Uterus (tissue), 4 donors: ENCODE data around the gene DCTN3. TPM values are rescaled to one million over a fixed set of nuclear protein-coding genes. Genes with fewer than 3 reads are reported as not detected.

Source experiments
- DNase-seq, 2 donors: peaks; one replicate each; pipeline ENCODE4 v3.0.0-alpha.2; 2019 to 2020
- H3K27ac ChIP-seq, 2 donors: fragments of 200-600 bp; sonication (generic); 1 replicate in 1 of 2; 2 replicates in 1 of 2; pipeline ENCODE4 v1.5.1; 2016 to 2018
- H3K27me3 ChIP-seq, 2 donors: fragments of 200-600 bp; sonication (generic); one replicate each; pipeline ENCODE4 v1.5.1; 2018 to 2019; ENCODE audit warnings: control low read depth in 1 of 2
- H3K36me3 ChIP-seq, 2 donors: fragments of 200-600 bp; sonication (generic); one replicate each; pipeline ENCODE4 v1.5.1; 2019; ENCODE audit warnings: control low read depth in 1 of 2
- H3K4me1 ChIP-seq, 2 donors: fragments of 200-600 bp; sonication (generic); one replicate each; pipeline ENCODE4 v1.5.1; 2018 to 2019; ENCODE audit warnings: control low read depth in 1 of 2
- H3K4me3 ChIP-seq, 2 donors: fragments of 200-600 bp; sonication (generic); 1 replicate in 1 of 2; 2 replicates in 1 of 2; pipeline ENCODE4 v1.5.1; 2018 to 2019; ENCODE audit warnings: mild to moderate bottlenecking in 1 of 2
- H3K9me3 ChIP-seq, 2 donors: fragments of 200-600 bp; sonication (generic); one replicate each; pipeline ENCODE4 v1.5.1; 2019; ENCODE audit warnings: control low read depth in 1 of 2
- POLR2A ChIP-seq, 2 donors: fragments of 450-650 bp; IDR thresholded peaks; one replicate each; pipeline ENCODE4 v1.6.1; 2016; ENCODE audit warnings: antibody characterized with exemption in 2 of 2, mild to moderate bottlenecking in 1 of 2, moderate library complexity in 1 of 2
- intact Hi-C: fragments of 100-400 bp; cut with DNase I; formaldehyde crosslinking; loops from one replicate; pipeline ENCODE4 v1.15.1; 2023; ENCODE audit warnings: low total_unique reads
- total RNA-seq, 4 donors: library from RNA; depleted of rRNA in 3 of 4; stranded (reverse); fragments of >200 nt in 3 of 4; gene quantifications; one replicate each; pipeline versions ENCODE4 v1.1.0 to v1.2.4, GENCODE V29; 2014 to 2023
- TF ChIP-seq, protein P1 (sequence below), 4 experiments: fragments of 200-600 bp in 2 of 4; fragments of 450-650 bp in 2 of 4; sonication (generic) in 2 of 4; IDR thresholded peaks; one replicate each; pipeline ENCODE4 v1.5.1; 2016 to 2019; ENCODE audit warnings: antibody characterized with exemption in 4 of 4, mild to moderate bottlenecking in 2 of 4, moderate library complexity in 1 of 4
- donor health status: DM: yes; HTN: yes; CAD: no.

Gene DCTN3
- total RNA-seq, 4 donors from 2014 or later = 27.7 to 98.0 (median 58.6) TPM

DNA sequence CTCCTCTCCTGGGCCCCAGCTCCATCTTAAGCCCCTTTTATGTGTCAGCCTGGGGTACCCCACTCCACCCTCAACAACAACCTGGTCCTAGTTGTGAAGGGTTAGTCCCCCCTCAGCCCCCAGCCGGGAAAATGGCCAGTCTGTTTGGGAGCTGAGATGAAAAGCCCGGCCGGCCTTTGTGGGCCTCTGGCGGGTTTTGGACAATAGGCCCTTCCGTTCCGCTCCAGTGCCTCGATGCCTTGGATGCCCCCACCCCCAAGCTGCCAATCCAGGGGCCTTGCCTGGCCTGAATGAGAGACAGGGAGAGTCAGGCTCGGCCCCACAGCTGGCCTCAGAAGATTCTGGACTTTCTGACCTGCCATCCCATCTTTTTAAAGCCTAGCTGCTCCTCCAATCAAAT is 39.9 kb downstream of the DCTN3 start:
- intact Hi-C loops = no loop called here
- H3K4me3 ChIP-seq = no peak overlapping the region
- DNase-seq = no peak
- H3K36me3 ChIP-seq = no peaks in the 10 kb centered on the region
- H3K9me3 ChIP-seq = no peaks in the 10 kb centered on the region
- TF ChIP-seq, protein P1, sequence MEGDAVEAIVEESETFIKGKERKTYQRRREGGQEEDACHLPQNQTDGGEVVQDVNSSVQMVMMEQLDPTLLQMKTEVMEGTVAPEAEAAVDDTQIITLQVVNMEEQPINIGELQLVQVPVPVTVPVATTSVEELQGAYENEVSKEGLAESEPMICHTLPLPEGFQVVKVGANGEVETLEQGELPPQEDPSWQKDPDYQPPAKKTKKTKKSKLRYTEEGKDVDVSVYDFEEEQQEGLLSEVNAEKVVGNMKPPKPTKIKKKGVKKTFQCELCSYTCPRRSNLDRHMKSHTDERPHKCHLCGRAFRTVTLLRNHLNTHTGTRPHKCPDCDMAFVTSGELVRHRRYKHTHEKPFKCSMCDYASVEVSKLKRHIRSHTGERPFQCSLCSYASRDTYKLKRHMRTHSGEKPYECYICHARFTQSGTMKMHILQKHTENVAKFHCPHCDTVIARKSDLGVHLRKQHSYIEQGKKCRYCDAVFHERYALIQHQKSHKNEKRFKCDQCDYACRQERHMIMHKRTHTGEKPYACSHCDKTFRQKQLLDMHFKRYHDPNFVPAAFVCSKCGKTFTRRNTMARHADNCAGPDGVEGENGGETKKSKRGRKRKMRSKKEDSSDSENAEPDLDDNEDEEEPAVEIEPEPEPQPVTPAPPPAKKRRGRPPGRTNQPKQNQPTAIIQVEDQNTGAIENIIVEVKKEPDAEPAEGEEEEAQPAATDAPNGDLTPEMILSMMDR (IDR thresholded peaks at IDR 0.05) = no peak
- no peak for TF ChIP-seq POLR2A (IDR thresholded peaks at IDR 0.05)
- no peaks in the 10 kb centered on the region for H3K27me3 ChIP-seq
- H3K4me1 ChIP-seq = peaks cover 0 to 9% of the 10 kb centered on the region in 2 donors
- no peak overlapping the region for H3K27ac ChIP-seq

DNA sequence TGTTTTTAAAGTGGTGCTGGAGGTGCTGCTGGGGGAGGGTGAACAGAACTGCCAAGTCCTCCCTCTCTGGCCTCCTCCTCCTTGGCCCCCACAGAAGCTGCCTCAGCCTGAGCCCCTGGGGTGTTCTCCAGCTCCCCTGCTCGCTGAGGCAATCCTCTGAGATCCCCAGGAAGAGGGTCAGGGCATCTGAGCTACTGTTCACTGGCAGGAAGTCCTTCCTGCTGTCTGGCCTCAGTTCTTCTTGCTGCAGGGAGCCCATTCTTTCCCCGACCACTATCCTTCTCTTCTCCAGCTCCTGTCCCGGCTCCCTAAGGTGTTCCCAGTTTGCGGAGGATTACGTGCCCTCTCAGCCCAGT is 40.5 kb downstream of the DCTN3 start:
- H3K27me3 ChIP-seq = no peaks in the 10 kb centered on the region
- intact Hi-C loops = no loop called here

DNA sequence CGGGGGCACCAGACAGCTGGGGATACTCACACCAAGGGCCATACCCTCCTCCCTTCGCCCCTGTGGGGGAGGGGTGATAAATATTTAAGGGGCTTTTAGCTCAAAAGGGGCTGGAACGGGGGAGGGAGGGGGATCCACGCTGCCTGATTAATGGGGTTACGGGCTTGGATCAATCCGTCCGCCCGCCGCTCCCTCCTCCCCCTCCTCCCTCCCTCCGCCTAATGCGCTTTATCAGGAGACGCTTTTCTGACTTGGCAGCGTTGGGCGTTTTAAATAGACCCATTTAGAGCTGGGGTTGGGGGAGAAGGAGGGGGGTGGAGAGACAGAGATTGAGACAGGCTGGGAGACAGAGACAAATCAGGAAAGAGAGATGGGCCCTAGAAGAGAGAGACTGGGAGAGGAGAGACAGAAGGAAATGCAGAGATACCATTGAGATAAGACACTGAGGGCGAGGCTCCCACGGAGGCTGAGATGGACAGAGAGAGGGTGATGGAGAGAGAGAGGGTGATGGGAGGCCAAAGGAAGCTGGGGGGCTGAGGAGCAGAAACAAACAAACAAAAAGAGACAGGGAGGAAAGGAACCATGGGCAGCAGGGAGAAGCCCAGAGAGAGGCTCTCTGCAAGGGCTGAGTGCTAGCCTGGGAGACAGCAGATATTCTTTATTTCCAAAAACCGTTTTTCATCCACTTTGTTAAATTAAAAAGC is 41.0 kb downstream of the DCTN3 start:
- Histone ChIP-seq H3K4me1 (peaks cover 0 to 9% of the 10 kb centered on the region in 2 donors), H3K9me3 (no peaks in the 10 kb centered on the region), H3K4me3 (no peak overlapping the region), H3K27me3 (no peaks in the 10 kb centered on the region), H3K36me3 (no peaks in the 10 kb centered on the region), H3K27ac (no peak overlapping the region)
- intact Hi-C loops = no loop called here
- no peak for TF ChIP-seq POLR2A (IDR thresholded peaks at IDR 0.05)
- TF ChIP-seq, protein P1 (IDR thresholded peaks at IDR 0.05) = no peak
- no peak for DNase-seq

More for the DNA sequence above, 40.5 kb downstream of the DCTN3 start:
- TF ChIP-seq POLR2A (IDR thresholded peaks at IDR 0.05) = no peak
- TF ChIP-seq, protein P1 (IDR thresholded peaks at IDR 0.05) = no peak
- H3K36me3 ChIP-seq = no peaks in the 10 kb centered on the region
- no peak overlapping the region for H3K4me3 ChIP-seq
- peaks cover 0 to 9% of the 10 kb centered on the region in 2 donors for H3K4me1 ChIP-seq
- no peaks in the 10 kb centered on the region for H3K9me3 ChIP-seq
- H3K27ac ChIP-seq = no peak overlapping the region
- DNase-seq = no peak

DNA sequence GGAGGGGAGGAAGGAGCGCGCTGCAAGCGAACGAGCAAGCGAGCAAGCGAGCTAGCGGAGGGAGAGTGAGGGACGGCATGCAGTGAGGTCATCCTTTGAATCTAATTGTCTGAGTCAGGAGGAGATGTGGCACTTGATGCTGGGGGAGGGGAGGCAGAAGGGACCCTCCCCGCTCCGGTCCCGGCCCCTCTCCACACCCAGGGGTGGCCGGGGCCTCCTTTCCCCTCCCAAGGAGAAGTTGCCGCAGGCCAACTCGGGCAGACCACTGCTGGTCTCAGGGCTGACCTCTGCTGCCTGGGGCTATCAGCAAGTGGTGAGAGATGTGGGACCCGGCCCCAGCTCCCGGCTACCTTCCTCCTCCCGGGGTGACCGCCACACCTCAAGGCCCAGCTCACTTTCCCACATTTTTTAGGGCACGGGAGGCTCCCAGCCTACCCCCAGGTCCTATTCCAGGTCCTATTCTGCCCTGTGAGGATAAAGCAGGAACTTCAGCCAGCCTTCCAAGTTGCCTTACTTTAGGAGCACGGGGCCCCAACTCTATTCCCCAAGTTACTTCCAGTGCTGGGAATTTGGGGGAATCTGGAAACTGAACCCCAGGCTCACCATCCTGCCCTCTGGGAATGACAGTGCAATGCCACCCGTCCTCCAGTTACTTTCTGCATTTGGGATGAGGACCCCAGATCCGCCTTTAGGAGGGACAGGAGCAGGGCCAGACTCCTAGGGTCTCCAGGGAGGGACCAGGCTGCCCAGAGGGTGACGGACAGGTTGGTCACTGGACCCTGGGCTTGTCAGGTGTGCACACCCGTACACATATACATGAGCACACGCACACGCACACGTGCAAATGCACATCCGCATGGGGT is 41.8 kb downstream of the DCTN3 start:
- no peak for TF ChIP-seq POLR2A (IDR thresholded peaks at IDR 0.05)
- TF ChIP-seq, protein P1 (IDR thresholded peaks at IDR 0.05) = no peak
- H3K27me3 ChIP-seq = no peaks in the 10 kb centered on the region
- H3K9me3 ChIP-seq = no peaks in the 10 kb centered on the region
- DNase-seq = no peak
- peak overlapping the region in 1 of 2 donors; percentile 24 for H3K27ac ChIP-seq
- no peaks in the 10 kb centered on the region for H3K36me3 ChIP-seq
- intact Hi-C loops = no loop called here
- peaks cover 0 to 9% of the 10 kb centered on the region in 2 donors for H3K4me1 ChIP-seq
- H3K4me3 ChIP-seq = peak overlapping the region in 1 of 2 donors; percentile 30
